Transverse colon (tissue), 4 donors: ENCODE measurements around the gene SMG6. TPM values are rescaled to one million over a fixed set of nuclear protein-coding genes. Genes with fewer than 3 reads are reported as not detected.

Source experiments
- DNase-seq: peaks from one replicate; pipeline ENCODE4 v3.0.0-alpha.2; 2019
- H3K27ac ChIP-seq, 4 donors: fragments of 200-600 bp; sonication (generic); 2 replicates each; pipeline ENCODE4 v1.5.1; 2016 to 2018; ENCODE audit warnings: inconsistent platforms in 4 of 4
- H3K27me3 ChIP-seq: fragments of 200-600 bp; sonication (generic); 2 replicates; pipeline ENCODE4 v1.5.1; 2017; ENCODE audit warnings: inconsistent platforms
- H3K36me3 ChIP-seq, 4 donors: fragments of 200-600 bp; sonication (generic); 2 replicates each; pipeline ENCODE4 v1.5.1; 2017 to 2019; ENCODE audit warnings: inconsistent platforms in 4 of 4
- H3K4me1 ChIP-seq, 4 donors: fragments of 200-600 bp; sonication (generic); 2 replicates each; pipeline ENCODE4 v1.5.1; 2017 to 2020; ENCODE audit warnings: inconsistent platforms in 4 of 4
- H3K4me3 ChIP-seq, 4 donors: fragments of 200-600 bp; sonication (generic); 1 replicate in 1 of 4; 2 replicates in 3 of 4; pipeline versions ENCODE4 v1.5.1 to v1.6.1; 2017 to 2019; ENCODE audit warnings: inconsistent platforms in 4 of 4
- H3K9me3 ChIP-seq, 2 donors: fragments of 200-600 bp; sonication (generic); 2 replicates each; pipeline ENCODE4 v1.5.1; 2017 to 2019; ENCODE audit warnings: inconsistent platforms in 2 of 2
- CTCF ChIP-seq, 5 experiments: fragments of 200-600 bp in 3 of 5; fragments of 450-650 bp in 2 of 5; sonication (generic) in 3 of 5; IDR thresholded peaks; 1 replicate in 2 of 5; 2 replicates in 3 of 5; pipeline ENCODE4 v1.5.1; 2016 to 2017; ENCODE audit warnings: antibody characterized with exemption in 5 of 5, inconsistent platforms in 3 of 5, mild to moderate bottlenecking in 2 of 5, moderate library complexity in 1 of 5
- EP300 ChIP-seq: sonication (generic); formaldehyde crosslinking; IDR thresholded peaks from one replicate; pipeline ENCODE4 v1.6.1; 2017; ENCODE audit warnings: antibody characterized with exemption, low read depth
- POLR2A ChIP-seq: fragments of 450-650 bp; IDR thresholded peaks from one replicate; pipeline ENCODE4 v1.6.1; 2016; ENCODE audit warnings: antibody characterized with exemption, mild to moderate bottlenecking, moderate library complexity
- POLR2AphosphoS5 ChIP-seq, 3 donors: sonication (generic); formaldehyde crosslinking; IDR thresholded peaks; one replicate each; pipeline ENCODE4 v1.6.1; 2016; ENCODE audit warnings: antibody characterized with exemption in 3 of 3
- WGBS, 2 donors: methylation state at CpG; one replicate each; pipeline ENCODE4 v1.1.5; 2018; ENCODE audit warnings: low coverage in 1 of 2; 5-methylcytosine and 5-hydroxymethylcytosine counted together
- in situ Hi-C, 4 donors: fragments of 200-750 bp; cut with MboI; loops; one replicate each; pipeline versions ENCODE4 v1.15.0 to v1.15.1; 2017; ENCODE audit warnings: low sequenced_read_pairs in 3 of 4, low pct_ligation_motif_present in 1 of 4, low pct_unique_long_range_greater_than_20kb in 1 of 4
- intact Hi-C: fragments of 100-400 bp; cut with DNase I; formaldehyde crosslinking; loops from one replicate; pipeline ENCODE4 v1.15.1; 2023; ENCODE audit warnings: low total_unique reads
- total RNA-seq, 4 donors: library from RNA; depleted of rRNA; stranded (reverse); fragments of >200 nt; gene quantifications; one replicate each; pipeline ENCODE4 v1.1.0, GENCODE V29; 2016

SMG6 gene
- total RNA-seq, 4 donors from 2014 or later = 28.6 to 112 (median 39.1) TPM

- 73 to 82% methylated on average over 3 to 6 of the region's 6 CpGs for whole genome bisulfite sequencing, 2 donors
- H3K9me3 ChIP-seq = no peaks in the 10 kb centered on the region
- H3K36me3 ChIP-seq = peaks cover 0 to 10% (median 0%) of the 10 kb centered on the region in 4 donors
- TF ChIP-seq EP300 = no peak
- TF ChIP-seq POLR2AphosphoS5 (IDR thresholded peaks at IDR 0.05) = no peak
- TF ChIP-seq POLR2A = no peak
- TF ChIP-seq CTCF (IDR thresholded peaks at IDR 0.05) = no peak
- no peak overlapping the region for H3K4me3 ChIP-seq
- no peak for DNase-seq
- peaks cover 21 to 88% (median 67%) of the 10 kb centered on the region in 4 donors for H3K4me1 ChIP-seq
- intact Hi-C loops (no loop called here), in situ Hi-C loops (loop anchor here in 3 of 4 donors (5.0 to 25.0 kb wide), 3 partner anchors 102 to 187 kb away; no protein-coding TSS in a partner anchor)
- H3K27ac ChIP-seq = peak overlapping the region; percentile 85 to 92 (median 90)
- peaks cover 31% of the 10 kb centered on the region for H3K27me3 ChIP-seq
These were observed 243.3 kb downstream of the SMG6 start for GRCh38 chr17:2060385-2060658.

- in situ Hi-C loops = loop anchor here in 3 of 4 donors (5.0 to 25.0 kb wide), 3 partner anchors 103 to 188 kb away; no protein-coding TSS in a partner anchor
- no peaks in the 10 kb centered on the region for H3K9me3 ChIP-seq
- H3K4me1 ChIP-seq = peaks cover 21 to 88% (median 68%) of the 10 kb centered on the region in 4 donors
- peaks cover 0 to 9% (median 0%) of the 10 kb centered on the region in 4 donors for H3K36me3 ChIP-seq
- 66% methylated on average over 21 of the region's 21 CpGs; no CpG with 5 or more reads in 1 of the 2 donors for WGBS, 2 donors
- H3K4me3 ChIP-seq = peak overlapping the region in 2 of 4 donors; percentile 49 to 65
- peak overlapping the region; percentile 85 to 92 (median 90) for H3K27ac ChIP-seq
- H3K27me3 ChIP-seq = peaks cover 36% of the 10 kb centered on the region
- intact Hi-C loops = loop anchor here (10.0 kb wide), 1 partner anchor 115 kb away; no protein-coding TSS in a partner anchor
- no peak for TF ChIP-seq CTCF (IDR thresholded peaks at IDR 0.05)
- no peak for TF ChIP-seq EP300
- TF ChIP-seq POLR2AphosphoS5 (IDR thresholded peaks at IDR 0.05) = no peak
- no peak for TF ChIP-seq POLR2A
- DNase-seq = no peak
These were observed 243.8 kb downstream of the SMG6 start for GRCh38 chr17:2059547-2060384.

- Histone ChIP-seq H3K4me3 (peak overlapping the region in 2 of 4 donors; percentile 49 to 65), H3K27ac (peak overlapping the region; percentile 85 to 92 (median 90)), H3K4me1 (peaks cover 14 to 88% (median 64%) of the 10 kb centered on the region in 4 donors), H3K36me3 (peaks cover 0 to under 1% (median 0%) of the 10 kb centered on the region in 4 donors), H3K27me3 (peaks cover 45% of the 10 kb centered on the region), H3K9me3 (no peaks in the 10 kb centered on the region)
- in situ Hi-C loops = loop anchor here in 1 of 4 donors (25.0 kb wide), 1 partner anchor 103 kb away; no protein-coding TSS in a partner anchor
- TF ChIP-seq POLR2AphosphoS5 (IDR thresholded peaks at IDR 0.05) = peak in 2 of 3 donors; percentile 21 to 36
- TF ChIP-seq CTCF (IDR thresholded peaks at IDR 0.05) = peak; percentile 68 to 86 (median 80)
- TF ChIP-seq POLR2A = no peak
- 22% methylated on average over 66 of the region's 78 CpGs; no CpG with 5 or more reads in 1 of the 2 donors for WGBS, 2 donors
- DNase-seq = peak; percentile 89
- intact Hi-C loops = loop anchor here (10.0 kb wide), 1 partner anchor 116 kb away; no protein-coding TSS in a partner anchor
These were observed 244.7 kb downstream of the SMG6 start for GRCh38 chr17:2058586-2059546.
